Central memory CD8-positive, alpha-beta T cell (primary cell): Measurements from ENCODE around the gene SPATS2L.

ENCODE experiments used
- ATAC-seq: fragments of 150-1000 bp; cut with Tn5 transposase; replicated peaks from 2 replicates; pipeline ENCODE4 v1.10.0; 2022; ENCODE audit warnings: mild to moderate bottlenecking, moderate FRiP score, moderate number of reproducible peaks; ENCODE audit not compliant: poor library complexity, severe bottlenecking; ENCODE audit errors: extremely low read depth
- DNase-seq, 2 donors: peaks; one replicate each; pipeline ENCODE4 v3.0.0; 2021; ENCODE audit warnings: low spot score in 2 of 2
- H3K27ac Mint-ChIP-seq: one replicate; pipeline ENCODE4 v1.8.0; 2022; ENCODE audit warnings: low read depth, mild to moderate bottlenecking, moderate library complexity, mixed read lengths
- H3K27me3 Mint-ChIP-seq: one replicate; pipeline ENCODE4 v1.8.0; 2022; ENCODE audit warnings: mixed read lengths
- H3K36me3 Mint-ChIP-seq: one replicate; pipeline ENCODE4 v1.8.0; 2022; ENCODE audit warnings: mild to moderate bottlenecking, moderate library complexity, mixed read lengths; ENCODE audit not compliant: insufficient read depth
- H3K4me1 Mint-ChIP-seq: one replicate; pipeline ENCODE4 v1.8.0; 2022; ENCODE audit warnings: mixed read lengths
- H3K4me3 Mint-ChIP-seq: one replicate; pipeline ENCODE4 v1.8.0; 2022; ENCODE audit warnings: mild to moderate bottlenecking, moderate library complexity, mixed read lengths
- H3K9me3 Mint-ChIP-seq: one replicate; pipeline ENCODE4 v1.8.0; 2022; ENCODE audit warnings: mixed read lengths

SPATS2L gene

GRCh38 chr2:200523604-200524003 lies 217.1 kb downstream of the SPATS2L start:
- ATAC-seq (no peak), DNase-seq (no peak)
- no peak overlapping the region for H3K27ac Mint-ChIP-seq
- no peaks in the 10 kb centered on the region for H3K9me3 Mint-ChIP-seq
- H3K36me3 Mint-ChIP-seq: peaks cover 3% of the 10 kb centered on the region
- H3K4me3 Mint-ChIP-seq: no peak overlapping the region
- peaks cover 14% of the 10 kb centered on the region for H3K4me1 Mint-ChIP-seq
- no peaks in the 10 kb centered on the region for H3K27me3 Mint-ChIP-seq

GRCh38 chr2:200525066-200525465 lies 218.6 kb downstream of the SPATS2L start:
- peaks cover 14% of the 10 kb centered on the region for H3K4me1 Mint-ChIP-seq
- no peak overlapping the region for H3K27ac Mint-ChIP-seq
- no peak for ATAC-seq
- DNase-seq: no peak
- no peaks in the 10 kb centered on the region for H3K9me3 Mint-ChIP-seq
- H3K27me3 Mint-ChIP-seq: no peaks in the 10 kb centered on the region
- H3K36me3 Mint-ChIP-seq: peaks cover 3% of the 10 kb centered on the region
- H3K4me3 Mint-ChIP-seq: no peak overlapping the region

- no peaks in the 10 kb centered on the region for H3K9me3 Mint-ChIP-seq
- ATAC-seq: no peak
- H3K36me3 Mint-ChIP-seq: peaks cover 3% of the 10 kb centered on the region
These were observed 219.0 kb downstream of the SPATS2L start for GRCh38 chr2:200525551-200525881.

GRCh38 chr2:200525882-200526651 lies 219.6 kb downstream of the SPATS2L start, which contains the start of gene SGO2:
Gene SGO2, plus strand, starts transcription at chr2:200526207. Its CDS starts 6,769 bp downstream, at chr2:200532976.
- ATAC-seq: peak; percentile 100
- Mint-ChIP-seq H3K27ac (peak within 1 kb of the TSS; percentile 84), H3K36me3 (peaks cover 3% of the 10 kb centered on the region), H3K9me3 (no peaks in the 10 kb centered on the region), H3K4me3 (peak within 1 kb of the TSS; percentile 87), H3K27me3 (no peaks in the 10 kb centered on the region), H3K4me1 (peaks cover 14% of the 10 kb centered on the region)
- peak; percentile 91 for DNase-seq

More at GRCh38 chr2:200525551-200525881, 219.0 kb downstream of the SPATS2L start:
- no peak for DNase-seq
- Mint-ChIP-seq H3K4me1 (peaks cover 14% of the 10 kb centered on the region), H3K4me3 (peak overlapping the region; percentile 87), H3K27ac (peak overlapping the region; percentile 84), H3K27me3 (no peaks in the 10 kb centered on the region)

- no peak overlapping the region for H3K4me3 Mint-ChIP-seq
These were observed 221.7 kb downstream of the SPATS2L start for GRCh38 chr2:200528228-200528627.

More at GRCh38 chr2:200528228-200528627, 221.7 kb downstream of the SPATS2L start:
- no peak for DNase-seq
- Mint-ChIP-seq H3K27ac (no peak overlapping the region), H3K4me1 (peaks cover 14% of the 10 kb centered on the region), H3K9me3 (no peaks in the 10 kb centered on the region), H3K27me3 (no peaks in the 10 kb centered on the region), H3K36me3 (peaks cover 3% of the 10 kb centered on the region)
- no peak for ATAC-seq
